NCI-H345 (cell line): ENCODE data around the gene WSCD2.
"Not testable (repeated sequence)": the region's sequence is repeated elsewhere in the genome, so short reads cannot be mapped to it uniquely, and the experiment has no call there.

ENCODE experiments used
- DNase-seq: peaks from one replicate; lab custom pipeline; 2025; lab: John Stamatoyannopoulos, UW

WSCD2 gene

GRCh38 chr12:108196921-108197320 is 67.8 kb downstream of the WSCD2 start:
- DNase-seq, result no peak

DNA sequence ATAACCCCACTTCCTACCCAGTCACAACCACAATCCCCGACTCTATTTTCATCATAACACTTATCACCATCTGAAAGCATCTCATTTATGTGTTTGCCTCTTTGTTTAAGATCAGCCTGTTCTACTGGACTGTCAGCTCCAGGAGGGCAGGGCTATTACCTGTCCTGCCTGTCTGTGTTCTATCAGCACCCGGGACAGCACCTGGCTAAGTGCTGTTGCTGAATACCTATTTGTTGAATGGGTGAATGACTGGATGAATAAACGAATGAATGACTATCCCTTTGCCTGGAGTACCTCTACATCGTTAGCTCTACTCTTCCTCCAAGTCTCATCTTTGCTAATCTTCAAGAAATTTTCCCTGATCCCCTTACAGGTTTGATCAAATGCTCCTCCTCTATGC is 69.0 kb downstream of the WSCD2 start:
- no peak for DNase-seq

DNA sequence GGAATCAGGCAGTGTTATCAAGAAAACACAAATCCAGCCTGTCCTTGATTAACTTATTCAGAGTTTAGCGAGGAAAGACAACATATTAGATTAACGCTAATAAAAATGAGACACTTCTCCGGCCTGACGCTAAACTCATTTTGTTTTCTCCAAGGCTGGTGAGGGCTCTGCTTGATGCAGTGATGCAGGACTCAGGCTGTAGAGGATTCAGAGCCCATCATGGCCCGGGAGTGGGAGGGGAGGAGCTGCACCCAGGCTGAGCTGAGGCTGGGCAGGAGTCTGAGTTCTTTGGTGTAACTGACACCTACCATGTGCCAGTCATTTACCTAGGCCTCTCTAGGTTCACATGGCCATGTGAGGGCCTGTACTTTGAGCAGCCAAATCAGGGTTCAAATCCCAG is 70.0 kb downstream of the WSCD2 start:
- no peak for DNase-seq

- no peak for DNase-seq
Observed at GRCh38 chr12:108201808-108202207, 72.7 kb downstream of the WSCD2 start.

GRCh38 chr12:108204117-108204987 is 75.3 kb downstream of the WSCD2 start:
- DNase-seq, result no peak

GRCh38 chr12:108205864-108206263 is 76.8 kb downstream of the WSCD2 start:
- no peak for DNase-seq

GRCh38 chr12:108207791-108208730 is 79.0 kb downstream of the WSCD2 start:
- DNase-seq, result no peak

- no peak for DNase-seq
Observed at GRCh38 chr12:108210001-108210400, 80.9 kb downstream of the WSCD2 start.

- no peak for DNase-seq
Observed at GRCh38 chr12:108211157-108211556, 82.1 kb downstream of the WSCD2 start.

DNA sequence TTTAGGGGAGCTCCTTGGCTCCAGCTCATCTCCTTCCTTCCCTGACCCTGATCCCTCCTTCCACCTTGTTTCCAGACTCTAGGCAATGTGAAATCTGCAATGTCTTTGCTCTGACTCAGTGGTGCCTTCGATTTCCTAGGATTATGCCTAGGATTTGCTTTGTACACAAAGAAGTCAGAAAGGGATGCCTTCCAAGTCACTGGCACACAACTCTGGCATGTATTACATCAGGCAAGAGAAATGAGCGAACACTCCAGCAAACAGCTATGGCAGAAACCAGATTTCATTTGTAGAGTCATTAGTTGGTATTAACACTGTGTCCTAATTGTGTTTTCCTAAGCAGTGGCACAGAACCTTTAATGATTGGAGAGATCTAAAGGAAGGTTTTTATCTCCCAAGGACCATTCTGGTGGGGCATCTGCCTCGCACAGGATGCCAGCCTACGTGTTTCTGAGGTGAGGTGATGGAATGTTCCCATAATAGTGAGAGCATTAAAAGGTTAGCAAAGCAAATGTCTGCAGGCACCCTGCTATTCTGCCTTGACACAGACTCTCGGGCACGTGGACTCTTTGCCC is 84.9 kb downstream of the WSCD2 start:
- DNase-seq, result no peak

DNA sequence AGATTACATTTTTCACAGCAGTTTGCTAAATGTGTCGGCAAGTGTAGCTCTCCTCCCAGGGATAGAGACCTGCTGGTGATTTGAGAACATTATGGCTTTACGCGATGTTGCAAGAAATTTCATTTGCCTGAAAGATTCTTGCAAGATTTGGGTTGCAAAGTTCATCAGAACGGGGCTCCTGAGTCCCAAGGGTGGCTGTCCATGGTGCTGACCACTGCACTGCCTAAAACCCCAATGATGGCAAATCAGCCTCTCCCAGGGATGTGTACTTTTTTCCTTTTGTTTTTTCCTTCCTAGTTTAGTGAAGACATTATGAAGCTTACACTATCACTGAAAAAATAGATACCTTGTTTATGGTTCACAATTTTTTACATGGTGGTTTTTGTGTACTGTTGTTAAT is 85.4 kb downstream of the WSCD2 start:
- no peak for DNase-seq

DNA sequence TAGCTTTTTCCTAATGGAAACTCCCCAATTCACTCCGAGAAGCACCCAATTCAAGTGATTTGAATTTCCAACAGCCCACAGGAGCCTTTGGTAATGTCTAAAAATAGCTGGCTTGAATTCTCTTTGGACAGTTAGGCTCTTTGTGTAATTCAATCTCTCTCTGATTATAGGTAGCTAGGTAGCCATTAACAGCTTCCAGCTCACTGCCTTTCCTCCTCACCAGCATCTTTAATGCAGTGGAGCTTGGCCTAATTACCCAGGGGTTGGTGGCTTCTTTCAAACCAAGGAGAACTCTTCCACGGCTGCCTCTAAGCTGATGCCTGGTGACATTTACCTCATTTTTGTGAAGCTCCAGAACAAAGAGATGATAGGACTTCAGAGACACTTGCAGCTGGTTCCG is 86.4 kb downstream of the WSCD2 start:
- DNase-seq, result no peak

GRCh38 chr12:108218921-108219320 is 89.8 kb downstream of the WSCD2 start:
- DNase-seq, result no peak

GRCh38 chr12:108225101-108225500 is 96.0 kb downstream of the WSCD2 start:
- DNase-seq, result not testable (repeated sequence)

DNA sequence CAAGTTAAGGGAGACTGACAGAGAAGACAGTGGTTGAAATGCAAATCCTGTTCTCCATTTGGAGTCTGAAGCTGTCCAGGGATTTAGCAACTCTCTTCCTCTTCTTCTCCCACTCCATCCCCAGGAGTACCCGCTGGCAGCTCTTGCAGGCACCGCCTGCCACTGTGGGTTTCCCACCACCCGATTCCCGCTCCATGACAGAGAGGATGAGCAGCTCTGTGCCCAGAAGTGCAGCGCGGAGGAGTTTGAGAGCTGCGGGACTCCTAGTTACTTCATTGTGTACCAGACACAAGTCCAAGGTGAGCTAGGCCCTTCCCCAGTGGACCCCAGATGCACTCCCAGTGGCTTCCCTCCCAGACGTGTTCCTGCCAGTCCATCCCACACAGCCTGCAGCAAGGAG is 97.8 kb downstream of the WSCD2 start:
- no peak for DNase-seq

DNA sequence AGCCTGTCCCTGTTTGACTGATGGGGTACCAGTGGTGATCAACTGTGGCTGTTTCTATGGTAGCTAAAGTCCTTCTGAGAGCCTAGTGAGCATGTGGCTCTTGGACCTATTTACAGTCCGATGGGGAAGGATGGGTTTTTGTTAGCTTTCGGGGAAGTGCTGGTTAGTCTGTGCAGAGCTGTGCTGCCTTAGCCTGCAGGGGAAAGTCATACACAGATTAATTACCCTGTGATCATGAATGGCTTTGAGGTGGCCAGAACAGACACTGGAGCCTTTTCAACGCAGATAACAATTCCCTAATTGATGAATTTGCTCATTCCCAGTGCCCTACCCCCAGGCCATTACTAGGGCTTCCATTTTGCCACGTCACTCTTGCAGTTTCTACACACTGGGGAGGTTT is 99.7 kb downstream of the WSCD2 start:
- no peak for DNase-seq

- no peak for DNase-seq
Observed at GRCh38 chr12:108231109-108231905, 102.2 kb downstream of the WSCD2 start.

GRCh38 chr12:108231909-108232434 is 102.9 kb downstream of the WSCD2 start:
- no peak for DNase-seq

DNA sequence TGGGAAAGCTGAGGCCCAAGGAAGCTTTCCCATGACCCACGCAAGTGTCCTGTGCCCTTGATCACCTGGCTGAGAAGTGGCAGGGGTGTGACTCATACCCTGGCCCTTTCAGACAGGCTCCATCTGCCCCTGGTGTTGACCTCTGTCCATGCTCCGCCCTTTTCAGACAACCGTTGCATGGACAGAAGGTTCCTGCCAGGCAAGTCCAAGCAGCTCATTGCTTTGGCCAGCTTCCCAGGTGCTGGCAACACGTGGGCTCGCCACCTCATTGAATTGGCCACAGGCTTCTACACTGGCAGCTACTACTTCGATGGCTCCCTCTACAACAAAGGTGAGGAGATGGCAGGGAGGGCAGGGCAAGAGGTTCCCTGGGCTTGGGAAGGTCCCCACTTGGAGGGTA is 103.5 kb downstream of the WSCD2 start:
- DNase-seq, result no peak

GRCh38 chr12:108234158-108234557 is 105.1 kb downstream of the WSCD2 start:
- no peak for DNase-seq

- no peak for DNase-seq
Observed at GRCh38 chr12:108235197-108235984, 106.3 kb downstream of the WSCD2 start.
